Activated naive CD4-positive, alpha-beta T cell (primary cell): ENCODE results near the gene PRRT2.
A peak's percentile ranks its signal among the peaks of the same experiment; 100 is the strongest.

ENCODE experiments used
- DNase-seq, 4 experiments: peaks; one replicate each; lab custom pipeline; 2025; lab: John Stamatoyannopoulos, UW

The PRRT2 gene

DNA sequence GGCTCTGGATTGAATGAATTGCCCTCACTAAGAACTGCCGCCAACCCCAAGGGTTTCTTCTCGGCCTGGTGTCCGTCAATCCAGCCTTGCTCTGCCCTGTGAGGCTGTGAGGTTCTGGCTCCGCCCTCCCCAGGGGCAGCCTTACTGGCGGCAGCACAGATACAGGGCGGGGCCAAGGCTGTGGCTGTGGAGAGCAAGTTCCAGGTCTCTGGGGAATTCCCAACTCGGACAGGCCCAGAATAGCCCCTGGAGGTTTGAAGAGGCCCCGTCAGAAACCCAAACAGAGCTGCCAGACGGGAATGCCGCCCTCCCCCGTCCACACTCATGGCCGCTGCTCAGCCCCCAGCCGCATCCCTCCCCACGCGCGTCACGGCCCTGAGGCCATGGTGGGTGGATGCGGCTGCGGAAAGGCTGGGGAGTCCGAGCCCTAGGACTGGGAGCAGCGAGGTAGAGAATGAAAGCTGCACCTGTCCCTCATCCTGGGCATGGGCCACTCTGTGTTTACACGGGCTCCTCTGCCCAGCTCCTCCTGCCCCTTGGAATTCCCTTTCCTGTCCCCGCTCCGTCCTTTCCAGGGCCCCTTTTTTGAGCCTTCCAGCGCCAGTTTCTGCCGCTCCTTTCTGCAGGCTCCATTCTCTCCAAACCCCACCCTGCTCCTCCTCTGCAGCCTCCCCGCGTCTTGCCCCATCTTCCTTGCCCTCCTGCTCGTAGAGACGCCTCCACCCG, 660 bp upstream of the PRRT2 start:
- DNase-seq, result peak in 2 of 4 experiments; percentile 24 to 57

DNA sequence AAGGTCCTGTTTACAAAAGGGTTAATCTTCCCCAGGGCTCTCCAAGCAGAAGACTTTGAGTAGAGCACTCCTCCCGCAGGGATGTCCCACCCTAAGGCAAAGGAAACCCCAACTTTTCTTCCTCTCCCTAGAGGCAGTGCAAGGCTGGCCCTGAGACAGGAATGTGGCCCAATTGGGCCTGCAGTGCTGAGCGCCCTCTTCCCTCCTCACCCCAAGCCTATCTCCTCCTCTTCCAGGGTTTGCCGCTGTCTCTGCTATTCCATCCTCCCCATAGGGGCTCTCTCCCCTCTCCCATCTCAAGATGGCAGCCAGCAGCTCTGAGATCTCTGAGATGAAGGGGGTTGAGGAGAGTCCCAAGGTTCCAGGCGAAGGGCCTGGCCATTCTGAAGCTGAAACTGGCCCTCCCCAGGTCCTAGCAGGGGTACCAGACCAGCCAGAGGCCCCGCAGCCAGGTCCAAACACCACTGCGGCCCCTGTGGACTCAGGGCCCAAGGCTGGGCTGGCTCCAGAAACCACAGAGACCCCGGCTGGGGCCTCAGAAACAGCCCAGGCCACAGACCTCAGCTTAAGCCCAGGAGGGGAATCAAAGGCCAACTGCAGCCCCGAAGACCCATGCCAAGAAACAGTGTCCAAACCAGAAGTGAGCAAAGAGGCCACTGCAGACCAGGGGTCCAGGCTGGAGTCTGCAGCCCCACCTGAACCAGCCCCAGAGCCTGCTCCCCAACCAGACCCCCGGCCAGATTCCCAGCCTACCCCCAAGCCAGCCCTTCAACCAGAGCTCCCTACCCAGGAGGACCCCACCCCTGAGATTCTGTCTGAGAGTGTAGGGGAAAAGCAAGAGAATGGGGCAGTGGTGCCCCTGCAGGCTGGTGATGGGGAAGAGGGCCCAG, 1.0 kb downstream of the PRRT2 start:
- DNase-seq, result no peak

DNA sequence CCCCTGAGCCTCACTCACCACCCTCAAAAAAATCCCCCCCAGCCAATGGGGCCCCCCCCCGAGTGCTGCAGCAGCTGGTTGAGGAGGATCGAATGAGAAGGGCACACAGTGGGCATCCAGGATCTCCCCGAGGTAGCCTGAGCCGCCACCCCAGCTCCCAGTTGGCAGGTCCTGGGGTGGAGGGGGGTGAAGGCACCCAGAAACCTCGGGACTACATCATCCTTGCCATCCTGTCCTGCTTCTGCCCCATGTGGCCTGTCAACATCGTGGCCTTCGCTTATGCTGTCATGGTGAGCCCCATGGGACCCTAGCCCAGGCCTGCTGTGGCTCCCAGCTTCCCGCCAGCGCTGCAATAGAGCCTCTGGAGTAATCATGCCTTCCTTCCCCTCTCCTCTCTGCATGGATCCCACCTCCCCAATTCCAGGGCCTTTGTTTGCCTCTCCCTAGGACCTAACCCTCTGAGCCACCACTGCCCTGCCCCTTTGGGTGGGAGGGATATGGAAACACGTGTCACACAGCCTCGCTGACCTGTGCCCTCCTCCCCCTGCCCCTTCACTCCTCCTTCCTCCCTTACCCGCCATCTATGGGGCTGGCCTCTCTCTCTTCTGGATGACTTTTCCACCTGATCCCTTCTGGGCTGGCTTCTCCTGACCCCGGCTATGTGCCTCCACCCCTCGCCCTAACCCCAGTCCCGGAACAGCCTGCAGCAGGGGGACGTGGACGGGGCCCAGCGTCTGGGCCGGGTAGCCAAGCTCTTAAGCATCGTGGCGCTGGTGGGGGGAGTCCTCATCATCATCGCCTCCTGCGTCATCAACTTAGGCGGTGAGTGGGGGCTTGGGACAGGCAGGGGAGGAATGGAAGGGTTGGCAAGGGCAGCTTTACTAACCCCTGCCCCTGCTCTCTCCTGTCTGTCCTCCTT, 1.9 kb downstream of the PRRT2 start:
- no peak for DNase-seq

GRCh38 chr16:29814592-29814991, 2.6 kb downstream of the PRRT2 start:
- DNase-seq, result no peak

GRCh38 chr16:29815032-29815721, 3.2 kb downstream of the PRRT2 start:
- DNase-seq, result peak in 3 of 4 experiments; percentile 35 to 55 (median 44)

DNA sequence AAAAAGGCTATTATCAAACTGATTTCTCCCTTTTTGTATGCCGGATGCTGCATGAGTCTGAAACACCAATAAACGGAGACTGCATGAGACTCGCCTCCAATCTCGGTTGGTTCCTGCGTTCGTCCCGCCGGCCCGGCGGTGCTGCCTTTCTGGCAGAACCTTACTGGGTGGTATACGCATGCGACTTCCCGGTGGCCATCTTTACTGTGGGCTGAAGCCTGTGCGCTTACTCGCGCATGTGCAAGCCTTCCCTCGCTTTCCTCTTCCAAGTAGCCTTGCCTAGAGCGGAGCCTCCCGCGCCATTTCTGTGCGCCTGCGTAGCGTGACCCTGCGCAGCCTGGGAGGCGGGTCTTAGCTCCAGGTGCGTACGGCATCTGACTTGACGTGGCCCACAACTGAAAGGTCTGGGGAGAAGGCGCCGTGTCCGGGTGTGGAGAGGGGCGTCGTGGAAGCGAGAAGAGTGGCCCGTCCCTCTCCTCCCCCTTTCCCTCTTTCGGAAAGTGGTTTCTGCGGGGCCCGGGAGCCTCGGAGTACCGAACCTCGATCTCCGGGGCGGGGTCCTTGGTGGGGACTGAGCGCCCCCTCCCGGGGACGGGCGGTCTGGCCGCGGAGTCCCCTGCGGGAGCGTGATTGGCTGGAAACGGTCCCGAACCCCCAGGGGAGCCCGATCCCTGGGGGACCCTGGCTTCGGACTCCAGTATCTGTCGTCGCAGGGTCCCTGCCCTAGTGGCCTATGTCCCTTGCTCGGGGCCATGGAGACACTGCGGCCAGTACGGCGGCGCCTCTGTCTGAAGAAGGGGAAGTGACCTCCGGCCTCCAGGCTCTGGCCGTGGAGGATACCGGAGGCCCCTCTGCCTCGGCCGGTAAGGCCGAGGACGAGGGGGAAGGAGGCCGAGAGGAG, 4.0 kb downstream of the PRRT2 start, which contains the start of gene PAGR1:
TSS of gene PAGR1 (plus strand) at position 360 of the 901 bp plus-strand sequence. CDS start at position 734, 374 bp downstream.
- peak; percentile 90 to 96 (median 94) for DNase-seq

DNA sequence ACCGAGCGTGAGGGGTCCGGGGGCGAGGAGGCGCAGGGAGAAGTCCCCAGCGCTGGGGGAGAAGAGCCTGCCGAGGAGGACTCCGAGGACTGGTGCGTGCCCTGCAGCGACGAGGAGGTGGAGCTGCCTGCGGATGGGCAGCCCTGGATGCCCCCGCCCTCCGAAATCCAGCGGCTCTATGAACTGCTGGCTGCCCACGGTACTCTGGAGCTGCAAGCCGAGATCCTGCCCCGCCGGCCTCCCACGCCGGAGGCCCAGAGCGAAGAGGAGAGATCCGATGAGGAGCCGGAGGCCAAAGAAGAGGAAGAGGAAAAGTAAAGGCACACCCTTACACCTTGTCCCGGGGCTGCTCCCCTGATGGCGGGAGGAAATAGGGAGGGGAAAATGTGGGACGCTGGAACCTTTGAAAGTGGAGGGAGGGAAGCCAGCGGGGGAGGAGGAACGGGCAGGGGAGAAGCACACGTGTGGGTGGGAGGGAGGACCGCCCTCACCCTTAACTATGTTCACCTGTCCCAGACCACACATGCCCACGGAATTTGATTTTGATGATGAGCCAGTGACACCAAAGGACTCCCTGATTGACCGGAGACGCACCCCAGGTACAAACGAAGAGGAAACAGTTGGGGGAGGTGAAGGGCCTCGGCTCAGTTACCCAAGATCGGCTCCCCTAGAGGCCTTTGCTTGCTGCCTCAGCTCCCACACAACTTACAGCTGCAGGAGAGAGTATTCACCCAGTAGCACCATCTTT, 4.9 kb downstream of the PRRT2 start:
- DNase-seq, result peak in 1 of 4 experiments; percentile 41

DNA sequence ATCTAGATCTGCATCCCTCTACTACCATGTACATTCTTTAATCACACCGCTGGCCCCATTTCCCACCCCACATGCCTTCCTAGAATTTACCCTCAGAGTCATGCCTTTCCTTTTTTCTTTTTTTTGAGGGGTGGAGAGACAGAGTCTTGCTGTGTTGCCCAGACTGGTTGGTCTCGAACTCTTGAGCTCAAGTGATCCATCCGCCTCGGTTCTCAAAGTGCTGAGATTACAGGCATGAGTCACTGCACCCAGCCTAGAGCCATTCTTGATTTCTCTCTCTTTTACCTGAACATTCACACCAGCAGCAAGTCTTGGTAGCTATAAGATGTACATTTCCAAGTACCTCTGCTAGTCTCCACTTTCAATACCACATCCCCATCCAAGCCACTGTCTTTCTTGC, 6.1 kb downstream of the PRRT2 start:
- DNase-seq, result no peak

- DNase-seq, result no peak
These were observed 7.5 kb downstream of the PRRT2 start for GRCh38 chr16:29819506-29819905.

- peak in 2 of 4 experiments; percentile 25 to 33 for DNase-seq
These were observed 8.3 kb downstream of the PRRT2 start, which contains the start of gene MVP for GRCh38 chr16:29820271-29820701. Gene MVP, plus strand, starts transcription at chr16:29820462. Its CDS starts 10,088 bp downstream, at chr16:29830550.

- peak in 2 of 4 experiments; percentile 10 to 13 for DNase-seq
These were observed 9.0 kb downstream of the PRRT2 start for GRCh38 chr16:29820730-29821642.

DNA sequence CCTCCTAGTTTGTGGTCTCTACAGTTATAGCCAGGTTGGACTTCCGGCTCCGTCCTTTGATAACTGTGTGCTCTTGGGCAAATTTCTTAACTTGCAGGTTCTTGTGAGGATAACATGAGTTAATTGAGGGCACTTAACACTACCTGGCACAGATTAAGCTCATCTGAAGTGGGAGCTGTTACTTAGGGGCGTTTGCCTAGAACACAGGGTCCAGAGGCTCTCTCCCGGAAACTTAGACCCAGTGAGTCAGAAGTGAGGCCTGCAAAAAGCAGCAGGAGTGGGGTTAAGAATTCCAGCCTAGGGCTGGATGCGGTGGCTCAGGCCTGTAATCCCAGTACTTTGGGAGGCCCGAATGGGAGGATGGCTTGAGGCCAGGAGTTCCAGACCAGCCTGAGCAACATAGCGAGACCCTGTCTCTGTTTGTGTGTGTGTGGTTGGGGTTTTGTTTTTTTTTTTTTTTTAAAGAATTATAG, 9.7 kb downstream of the PRRT2 start:
- no peak for DNase-seq

- DNase-seq, result no peak
These were observed 12.7 kb downstream of the PRRT2 start for GRCh38 chr16:29824589-29825144.

DNA sequence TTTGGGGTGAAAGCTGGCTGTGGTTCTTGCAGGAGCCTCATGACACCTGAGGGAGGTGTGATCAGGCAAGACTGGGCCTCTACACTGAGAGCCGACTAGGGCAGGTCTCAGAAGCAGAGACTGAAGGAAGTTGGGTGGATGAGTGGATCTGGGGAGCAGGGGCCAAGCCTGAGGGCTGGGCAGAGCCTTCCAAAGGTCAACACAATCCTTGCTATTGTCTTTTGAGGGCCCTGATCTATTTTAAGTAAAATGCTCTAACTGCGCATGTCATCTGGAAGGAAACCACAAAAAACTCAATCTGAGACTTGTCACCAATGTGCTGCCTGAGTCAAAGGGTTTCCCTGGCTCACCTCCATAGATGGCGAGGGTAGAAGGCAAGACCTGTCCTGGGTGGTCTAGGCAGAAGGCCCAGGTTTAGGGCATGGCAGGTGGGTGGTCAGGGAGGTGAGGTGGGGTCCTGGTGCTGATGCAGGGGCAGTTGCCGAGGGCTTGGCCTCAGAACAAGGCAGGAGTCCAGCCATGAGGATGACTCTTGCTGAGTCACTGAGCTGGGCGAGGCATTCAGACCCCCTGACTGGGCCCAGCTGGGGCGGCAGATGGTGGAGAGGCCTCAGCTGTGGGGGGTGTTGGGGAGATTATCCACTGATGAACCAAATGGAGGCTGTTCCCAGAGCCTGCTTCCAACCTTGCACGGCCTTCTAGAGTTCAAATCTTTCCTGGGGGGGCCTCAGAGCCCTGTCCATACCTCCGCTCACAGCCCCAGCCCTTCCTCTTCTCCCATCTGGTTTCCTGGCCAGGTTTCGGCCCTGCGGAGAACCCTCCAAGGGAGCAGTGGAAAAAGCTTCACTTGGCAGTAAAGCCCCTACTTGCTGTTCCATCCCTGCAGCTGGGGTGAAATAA, 13.4 kb downstream of the PRRT2 start:
- no peak for DNase-seq

GRCh38 chr16:29826342-29826695, 14.3 kb downstream of the PRRT2 start:
- no peak for DNase-seq

GRCh38 chr16:29830774-29831173, 18.8 kb downstream of the PRRT2 start:
- DNase-seq, result no peak

GRCh38 chr16:29831490-29831889, 19.5 kb downstream of the PRRT2 start:
- DNase-seq, result no peak
